Erythroblast (primary cell): ENCODE data around the gene SHISAL2A.

Source experiments
- DNase-seq, 2 experiments: peaks; one replicate each; lab custom pipeline; 2025; lab: John Stamatoyannopoulos, UW
- GATA1 ChIP-seq: IDR thresholded peaks from 2 replicates; pipeline ENCODE4 v1.6.1; 2011; ENCODE audit warnings: low read depth, mild to moderate bottlenecking, control low read depth, low read length, moderate library complexity
- POLR2A ChIP-seq: IDR thresholded peaks from 2 replicates; pipeline ENCODE4 v1.6.1; 2011; ENCODE audit warnings: mild to moderate bottlenecking, low read length

SHISAL2A gene

GRCh38 chr1:52633291-52633754, 355 bp downstream of the SHISAL2A start:
- peak in 1 of 2 experiments; percentile 18 for DNase-seq
- TF ChIP-seq GATA1 (no peak), POLR2A (no peak)

GRCh38 chr1:52634111-52634510, 1.1 kb downstream of the SHISAL2A start:
- no peak for TF ChIP-seq GATA1
- TF ChIP-seq POLR2A, result no peak

GRCh38 chr1:52635321-52636089, 2.5 kb downstream of the SHISAL2A start:
- no peak for TF ChIP-seq GATA1
- TF ChIP-seq POLR2A, result no peak
- DNase-seq, result no peak

More at GRCh38 chr1:52634111-52634510, 1.1 kb downstream of the SHISAL2A start:
- DNase-seq, result no peak

GRCh38 chr1:52636721-52637695, 4.0 kb downstream of the SHISAL2A start:
- TF ChIP-seq POLR2A (no peak), GATA1 (no peak)
- DNase-seq, result no peak

- no peak for DNase-seq
- no peak for TF ChIP-seq GATA1
- no peak for TF ChIP-seq POLR2A
Observed at GRCh38 chr1:52637946-52638345, 5.0 kb downstream of the SHISAL2A start.

- no peak for DNase-seq
- TF ChIP-seq GATA1 (no peak), POLR2A (no peak)
Observed at GRCh38 chr1:52640697-52641096, 7.7 kb downstream of the SHISAL2A start.

GRCh38 chr1:52641307-52641706, 8.3 kb downstream of the SHISAL2A start:
- TF ChIP-seq GATA1 (no peak), POLR2A (no peak)
- DNase-seq, result no peak

GRCh38 chr1:52645261-52645660, 12.3 kb downstream of the SHISAL2A start:
- TF ChIP-seq POLR2A (no peak), GATA1 (no peak)
- DNase-seq, result no peak

GRCh38 chr1:52651904-52652303, 18.9 kb downstream of the SHISAL2A start:
- no peak for DNase-seq
- TF ChIP-seq GATA1 (no peak), POLR2A (no peak)

- no peak for DNase-seq
- TF ChIP-seq GATA1 (no peak), POLR2A (no peak)
Observed at GRCh38 chr1:52653207-52653849, 20.4 kb downstream of the SHISAL2A start.

- TF ChIP-seq POLR2A (no peak), GATA1 (no peak)
- no peak for DNase-seq
Observed at GRCh38 chr1:52654063-52654462, 21.1 kb downstream of the SHISAL2A start.

GRCh38 chr1:52657702-52658101, 24.7 kb downstream of the SHISAL2A start:
- DNase-seq, result peak in 1 of 2 experiments; percentile 8
- TF ChIP-seq GATA1 (no peak), POLR2A (no peak)

GRCh38 chr1:52658795-52659194, 25.8 kb downstream of the SHISAL2A start:
- DNase-seq, result no peak
- TF ChIP-seq POLR2A, result no peak
- no peak for TF ChIP-seq GATA1
